ENCODE measurements around the gene LRRC27.
"Not testable (repeated sequence)": the region's sequence is repeated elsewhere in the genome, so short reads cannot be mapped to it uniquely, and the experiment has no call there.

LRRC27 gene

DNA sequence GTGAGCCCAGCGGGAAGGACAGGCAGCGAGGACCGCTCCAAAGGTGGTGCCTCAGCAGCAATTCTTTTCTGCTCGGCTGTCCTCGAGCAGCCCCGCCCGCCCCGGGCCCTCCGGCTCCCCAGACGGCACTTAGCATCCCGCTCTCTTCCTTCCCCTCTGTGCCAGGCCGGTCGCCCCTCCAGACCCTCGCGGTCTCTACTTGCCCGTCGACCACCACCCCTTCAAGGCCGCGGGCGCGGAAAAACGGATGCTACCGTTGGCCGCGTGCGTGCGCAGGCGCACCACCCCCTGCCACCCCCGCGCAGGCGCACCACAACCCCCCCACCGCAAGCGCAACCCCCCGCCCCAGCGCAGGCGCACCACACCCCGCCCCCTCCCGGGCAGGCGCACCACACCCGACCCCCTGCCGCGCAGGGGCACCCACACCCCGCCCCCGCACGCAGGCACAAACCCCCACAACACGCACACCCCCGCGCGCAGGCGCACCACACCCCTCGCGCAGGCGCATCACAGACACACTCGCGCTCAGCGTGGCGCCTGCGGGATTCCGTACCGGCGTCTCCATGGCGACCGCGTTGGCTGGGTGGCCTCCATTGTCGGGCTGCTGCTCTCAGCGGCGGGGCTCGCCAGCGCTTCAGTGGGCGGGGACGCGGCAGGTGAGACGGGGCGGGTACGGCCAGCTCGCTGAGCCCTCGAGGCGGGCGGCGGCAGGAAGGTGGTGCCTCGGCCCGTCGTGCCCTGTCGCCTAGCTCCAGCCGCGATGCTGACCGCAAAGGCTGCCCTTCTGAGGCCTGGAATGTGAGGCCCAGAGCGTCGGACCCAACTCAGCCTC, at the start of gene LRRC27:
Gene LRRC27 (plus strand): TSS at position 593 of the 832 bp plus-strand sequence. CDS start 1,332 bp downstream, outside the sequence.
- DNase-seq: peak; percentile 98

DNA sequence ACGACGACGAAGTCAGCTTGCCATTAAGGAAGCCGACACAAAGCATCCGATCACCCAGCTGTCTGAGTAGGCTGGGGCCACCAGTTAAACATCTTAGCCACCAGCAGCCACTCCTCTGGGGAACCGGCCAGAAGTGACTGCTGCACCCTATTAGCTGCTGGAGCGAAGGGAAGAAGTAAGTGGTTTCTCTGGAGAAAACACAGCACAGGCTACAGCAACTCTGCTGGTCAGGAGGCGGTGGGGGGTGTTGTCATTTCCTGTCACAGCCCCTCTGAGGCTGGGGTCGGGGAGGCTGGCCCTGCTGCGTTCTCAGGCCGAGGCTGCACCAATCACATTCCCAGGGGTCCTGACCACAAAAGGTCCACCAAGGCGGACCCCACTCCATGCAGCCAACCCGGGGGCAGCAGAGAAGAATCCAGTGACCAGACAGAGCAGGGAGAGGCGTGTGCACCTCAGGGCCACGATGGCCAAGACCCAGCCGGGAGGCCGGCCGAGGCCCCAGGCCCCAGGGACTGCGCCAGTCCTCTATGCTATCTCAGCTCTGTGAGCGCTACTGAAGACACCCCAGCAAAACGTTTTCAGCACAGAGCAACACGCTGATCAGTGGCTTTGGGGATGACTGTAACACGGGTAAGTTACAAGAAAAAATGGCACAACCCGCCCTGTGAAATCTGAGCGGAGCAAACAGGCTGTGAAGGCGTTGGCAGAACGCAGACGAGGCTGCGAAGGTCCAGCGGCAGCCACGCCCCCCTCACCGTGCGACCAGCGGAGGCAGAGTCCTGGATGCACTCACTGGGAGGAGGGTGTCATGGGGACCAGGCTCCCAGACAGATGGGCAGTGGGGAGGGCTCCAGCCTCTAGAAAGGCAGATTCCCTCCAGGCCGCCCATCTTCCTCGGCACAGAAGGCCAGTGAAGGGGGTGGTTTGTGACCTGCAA, 49.1 kb upstream of the LRRC27 start:
- DNase-seq: no peak

DNA sequence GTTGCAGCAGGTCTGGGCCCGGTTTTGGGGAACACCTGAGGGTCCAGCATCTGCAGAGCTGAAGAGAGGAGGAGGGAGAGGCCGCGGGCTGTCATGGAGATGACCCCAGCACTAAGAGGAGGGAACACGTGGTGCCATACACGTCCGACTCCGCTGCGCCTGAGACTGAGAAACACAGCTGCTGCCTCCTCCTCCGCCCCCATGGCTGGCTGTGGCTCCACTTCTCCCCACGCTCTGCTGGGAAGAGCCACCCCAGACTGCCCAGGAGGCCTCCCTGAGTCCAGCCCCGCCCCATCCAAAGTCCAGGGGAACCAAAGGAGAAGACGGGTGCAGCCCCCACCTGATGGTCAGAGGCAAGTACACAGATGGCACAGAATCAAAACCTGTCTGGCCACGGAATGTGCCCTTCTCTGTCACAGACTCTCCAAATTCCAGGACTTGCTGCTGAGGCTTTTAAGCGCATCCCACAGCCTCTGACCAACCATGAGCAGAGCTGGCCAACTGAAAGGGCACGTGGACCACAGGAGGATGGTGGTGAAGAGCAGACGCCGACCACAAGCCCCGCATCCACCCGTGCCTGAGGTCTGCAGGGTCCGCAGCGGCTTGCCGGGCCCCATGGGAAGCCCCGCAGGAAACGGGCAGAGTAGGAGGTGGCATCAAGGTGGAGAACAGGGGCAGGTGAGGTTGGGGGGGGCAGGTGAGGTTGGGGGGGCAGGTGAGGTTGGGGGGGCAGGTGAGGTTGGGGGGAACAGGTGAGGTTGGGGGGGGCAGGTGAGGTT, 48.2 kb upstream of the LRRC27 start:
- DNase-seq: no peak

DNA sequence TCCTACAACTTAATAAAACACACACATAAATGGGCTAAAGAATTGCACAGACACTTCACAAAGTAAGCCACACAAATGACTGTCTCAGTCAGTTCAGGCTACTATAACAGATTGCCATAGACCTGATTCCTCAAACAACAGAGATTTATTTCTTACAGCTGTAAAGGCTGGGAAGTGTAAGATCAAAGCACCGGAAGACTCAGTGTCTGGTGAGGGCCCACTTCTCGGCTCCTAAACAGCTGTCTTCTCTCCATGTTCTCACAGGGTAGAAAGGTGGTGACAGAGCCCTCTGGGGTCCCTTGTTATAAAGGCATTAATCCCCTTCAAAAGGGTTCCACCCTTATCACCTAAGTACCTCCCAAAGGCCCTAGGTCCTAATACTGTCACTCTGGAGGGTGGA, 42.6 kb upstream of the LRRC27 start:
- DNase-seq: no peak

DNA sequence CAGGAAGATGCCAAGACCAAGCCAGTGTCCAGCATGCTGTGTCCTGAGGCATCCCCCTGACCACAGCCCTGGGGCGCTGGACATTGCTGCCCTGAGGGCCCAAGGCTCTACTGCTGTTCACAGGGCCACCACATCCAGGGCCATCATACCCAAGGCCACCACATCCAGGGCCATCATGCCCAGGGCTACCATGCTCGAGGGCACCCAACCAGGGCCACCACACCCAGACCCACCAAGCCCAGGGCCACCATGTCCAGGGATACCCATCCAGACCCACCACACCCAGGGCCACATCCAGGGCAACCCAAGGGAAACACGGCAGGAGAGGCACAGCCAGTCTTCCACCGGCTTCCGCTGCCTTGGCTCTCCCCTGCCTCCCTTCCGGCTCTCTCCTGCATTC, 41.4 kb upstream of the LRRC27 start:
- no peak for DNase-seq

DNA sequence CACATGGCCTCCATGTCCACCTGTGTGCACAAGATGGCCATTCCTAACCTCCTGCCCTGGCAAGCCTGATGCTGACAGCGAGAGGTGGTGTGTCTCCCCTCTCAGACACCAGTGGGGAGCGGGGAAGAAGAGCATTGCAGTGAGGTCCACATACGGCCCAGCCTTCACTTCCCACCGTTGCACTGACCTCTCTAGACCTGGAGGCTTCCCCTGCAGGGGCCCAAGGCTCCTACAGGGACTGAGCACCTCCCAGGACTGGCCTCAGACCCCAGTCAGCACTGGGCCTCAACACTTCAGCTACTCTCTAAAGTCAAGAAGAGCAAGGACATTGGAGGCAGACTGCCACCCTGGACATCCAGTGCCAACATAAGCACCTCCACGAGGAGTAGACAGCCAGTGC, 40.2 kb upstream of the LRRC27 start:
- DNase-seq: no peak

DNA sequence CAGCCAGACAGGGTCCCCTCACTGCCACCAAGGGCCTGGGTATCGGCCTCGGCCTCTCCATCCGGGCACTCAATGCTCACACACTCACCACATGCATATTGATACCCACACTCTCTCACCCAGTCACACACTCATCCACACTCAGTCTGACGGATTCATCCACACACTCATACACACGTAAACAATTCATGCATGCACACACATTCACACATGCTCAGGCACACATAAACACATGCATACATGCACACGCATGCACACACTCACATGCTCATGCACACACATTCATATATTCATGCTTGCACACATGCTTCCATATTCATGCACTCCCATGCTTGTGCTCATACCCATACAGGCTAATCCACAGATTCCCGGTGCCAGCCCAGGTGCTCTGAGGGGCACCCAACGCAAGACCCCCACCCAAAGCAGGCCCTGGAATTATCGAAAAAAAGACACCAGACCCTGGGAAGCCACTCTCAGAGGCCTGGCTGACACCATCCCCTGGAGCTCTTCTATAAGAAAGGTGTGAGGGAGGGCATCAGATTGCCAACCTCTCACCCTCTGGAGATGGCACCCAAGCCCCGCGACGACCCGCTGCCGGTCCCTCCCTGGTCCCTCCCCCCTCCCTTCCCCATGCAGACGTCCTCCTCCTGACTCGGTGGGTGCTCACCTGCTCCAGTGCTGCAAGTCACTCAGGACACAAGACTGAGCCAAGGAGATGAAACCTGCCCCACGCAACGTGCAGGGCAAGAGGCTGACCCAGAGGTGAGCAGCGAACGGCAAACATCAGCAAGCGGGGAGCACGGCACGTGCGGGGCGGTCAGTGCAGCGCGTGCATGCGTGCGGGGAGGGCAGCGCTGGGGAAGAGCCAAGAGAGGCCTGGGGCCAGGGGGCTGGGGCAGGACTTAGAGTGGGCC, 39.4 kb upstream of the LRRC27 start:
- DNase-seq: no peak

DNA sequence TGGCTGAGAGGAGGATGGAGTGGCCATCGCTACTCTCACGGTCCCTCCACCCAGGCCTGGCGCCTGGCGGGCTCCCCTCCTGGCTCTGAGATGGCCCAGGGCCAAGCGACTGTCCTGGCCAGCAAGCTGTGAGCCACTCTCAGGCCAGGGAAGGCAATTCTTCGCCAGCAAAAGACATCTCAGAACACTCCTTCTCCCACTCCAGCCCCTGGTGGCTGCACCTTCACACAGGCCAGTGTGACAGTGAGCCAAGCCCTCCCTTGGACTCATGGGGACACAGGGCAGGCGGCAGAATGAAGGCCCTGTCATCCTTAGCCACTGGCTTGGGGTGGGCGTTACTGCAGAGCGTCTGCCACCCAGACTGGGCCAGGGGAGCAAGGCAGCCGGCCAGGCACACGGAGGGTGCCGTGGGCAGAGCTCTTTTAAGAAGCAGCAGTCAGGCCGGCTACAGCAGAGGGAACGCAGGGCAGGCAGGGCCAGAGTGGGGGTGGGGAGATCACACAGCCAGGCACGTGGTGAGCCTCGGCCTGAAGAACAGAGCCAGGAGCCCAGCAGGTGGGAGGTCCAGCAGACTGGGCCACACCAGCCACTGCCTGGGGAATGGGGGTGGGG, 38.7 kb upstream of the LRRC27 start:
- no peak for DNase-seq

DNA sequence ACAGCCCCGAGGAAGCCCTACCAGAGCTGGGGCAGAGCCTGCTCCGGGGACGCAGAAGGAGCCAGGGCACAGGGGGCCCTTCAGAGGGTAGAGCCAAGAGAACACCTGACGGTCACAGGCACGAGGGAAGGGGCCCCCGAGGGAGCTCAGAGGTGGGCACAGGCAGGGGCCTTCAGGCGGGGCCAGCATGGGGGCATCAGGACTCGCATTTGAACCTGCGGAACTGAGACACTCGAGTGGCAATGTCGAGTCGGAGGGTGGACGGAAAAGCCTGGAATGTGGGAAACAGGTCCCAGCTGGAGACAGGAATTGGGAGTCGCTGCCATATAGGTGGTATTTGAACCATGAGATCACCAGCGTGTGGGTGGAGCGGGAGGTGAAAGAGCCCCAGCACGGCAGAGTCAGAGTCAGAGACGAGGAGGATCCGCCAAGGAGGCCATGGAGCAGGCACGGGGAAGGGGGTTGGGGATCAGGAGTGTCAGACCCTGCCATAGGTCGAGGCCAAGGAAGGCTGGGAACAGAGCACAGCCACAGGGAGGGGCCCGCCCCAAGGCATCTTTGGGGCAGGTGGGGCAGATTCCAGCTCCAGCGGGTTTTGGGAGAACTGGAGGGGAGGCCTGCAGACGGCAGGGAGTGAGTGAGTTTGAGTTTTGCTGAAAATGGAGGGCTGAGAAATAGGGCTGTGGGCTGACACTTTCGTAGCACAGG, 38.0 kb upstream of the LRRC27 start:
- no peak for DNase-seq

DNA sequence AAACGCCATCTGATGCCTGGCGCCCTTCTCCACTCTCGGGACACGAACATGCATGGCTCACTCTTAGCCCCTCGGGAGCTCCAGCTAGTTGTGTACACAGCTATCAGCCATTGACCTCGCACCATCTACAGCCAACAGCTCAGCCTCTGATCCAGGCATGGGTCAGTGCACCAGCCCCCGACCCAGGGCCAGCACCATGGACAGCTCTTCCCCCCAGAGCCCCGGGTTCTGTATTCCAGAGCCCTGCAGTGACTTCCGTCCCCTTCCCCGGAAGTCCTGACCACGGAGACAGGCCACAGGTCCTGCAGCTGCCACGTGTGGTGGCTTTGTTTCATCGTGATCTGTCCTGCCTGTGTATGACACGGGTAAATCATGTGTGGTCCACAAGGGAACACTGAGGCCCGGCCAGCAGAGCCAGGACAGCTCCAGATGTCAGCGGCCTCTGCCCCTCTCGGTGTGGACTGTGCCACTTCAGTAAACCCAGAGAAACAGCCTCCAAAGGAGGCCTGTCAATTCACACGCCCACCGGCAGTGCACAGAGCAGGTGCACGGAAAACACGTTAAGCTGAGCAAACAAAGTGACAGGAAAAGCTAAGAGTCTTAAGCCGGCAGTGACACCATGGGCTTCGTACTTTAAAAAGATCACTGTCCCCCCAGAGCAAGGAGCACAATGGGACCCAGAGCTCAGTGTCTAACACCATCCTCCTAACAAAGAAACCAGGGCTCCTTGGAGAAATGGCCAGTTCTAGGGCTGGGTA, 37.3 kb upstream of the LRRC27 start:
- no peak for DNase-seq

DNA sequence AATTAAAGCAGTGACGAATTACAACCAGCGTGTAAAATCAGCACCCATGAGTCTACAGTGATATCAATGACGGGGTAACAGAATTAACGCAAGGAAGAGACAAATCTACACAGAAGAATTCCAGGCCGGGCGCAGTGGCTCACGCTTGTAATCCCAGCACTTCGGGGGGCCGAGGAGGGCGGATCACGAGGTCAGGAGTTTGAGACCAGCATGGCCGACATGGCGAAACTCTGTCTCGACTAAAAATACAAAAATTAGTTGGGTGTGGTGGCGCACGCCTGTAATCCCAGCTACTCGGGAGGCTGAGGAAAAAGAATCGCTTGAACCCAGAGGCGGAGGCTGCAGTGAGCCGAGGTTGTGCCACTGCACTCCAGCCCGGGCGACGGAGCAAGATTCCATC, 36.5 kb upstream of the LRRC27 start:
- not testable (repeated sequence) for DNase-seq

DNA sequence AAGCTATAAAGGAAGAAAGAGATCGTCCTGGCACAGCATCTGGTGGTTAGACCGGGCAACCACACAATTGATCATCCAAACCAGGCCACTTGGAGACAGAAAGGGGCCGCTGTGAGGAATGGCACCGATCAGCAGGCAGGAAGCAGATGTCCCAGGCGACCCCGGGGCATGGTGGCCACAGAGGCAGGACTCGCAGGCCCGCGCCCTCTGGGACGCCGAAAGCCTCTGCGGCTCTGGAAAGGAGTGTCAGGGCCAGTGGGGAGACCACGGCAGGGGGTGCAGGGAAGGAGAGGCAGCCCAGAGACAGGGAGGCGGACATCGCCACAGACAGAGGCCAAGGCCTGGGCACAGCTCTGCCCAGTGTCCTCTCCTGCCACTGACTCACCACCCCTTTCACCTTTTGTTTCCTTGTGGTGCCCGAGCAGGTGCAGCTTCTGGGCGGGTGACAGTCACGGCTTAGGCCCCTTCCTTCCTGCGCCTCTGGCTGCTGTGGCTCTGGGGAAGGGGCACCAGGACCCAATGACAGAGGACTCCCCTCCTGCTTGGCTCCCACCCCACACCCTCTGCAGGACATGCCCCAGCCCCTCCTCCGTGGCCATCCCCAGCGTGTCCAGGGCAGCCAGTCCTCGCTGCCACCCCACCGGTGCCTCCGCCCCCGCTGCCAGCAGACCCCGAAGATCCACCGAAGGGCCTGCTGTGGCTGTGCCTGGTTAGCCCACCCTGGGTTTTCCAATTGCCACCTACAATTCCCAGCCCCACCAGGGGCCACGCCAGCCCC, 35.1 kb upstream of the LRRC27 start:
- DNase-seq: no peak

DNA sequence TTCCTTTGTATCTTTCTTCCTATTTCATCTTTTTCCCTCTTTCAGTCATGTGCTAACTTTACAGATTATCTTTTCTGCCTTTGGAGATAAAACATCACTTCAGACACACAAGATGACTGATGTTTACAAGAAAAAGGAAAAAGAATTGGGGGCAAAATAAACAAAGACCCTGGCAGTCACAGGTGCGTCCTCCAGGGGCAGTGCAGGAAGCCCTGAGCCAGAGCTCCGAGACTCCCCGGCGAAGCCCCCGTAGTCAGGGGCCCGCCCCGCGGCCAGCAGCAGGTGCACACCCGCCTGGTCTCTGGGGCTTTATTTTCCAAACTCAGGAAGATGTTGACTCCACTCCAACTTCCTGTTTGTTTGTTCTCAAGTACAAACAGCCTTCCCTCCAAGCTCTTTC, 34.5 kb upstream of the LRRC27 start:
- DNase-seq: no peak

DNA sequence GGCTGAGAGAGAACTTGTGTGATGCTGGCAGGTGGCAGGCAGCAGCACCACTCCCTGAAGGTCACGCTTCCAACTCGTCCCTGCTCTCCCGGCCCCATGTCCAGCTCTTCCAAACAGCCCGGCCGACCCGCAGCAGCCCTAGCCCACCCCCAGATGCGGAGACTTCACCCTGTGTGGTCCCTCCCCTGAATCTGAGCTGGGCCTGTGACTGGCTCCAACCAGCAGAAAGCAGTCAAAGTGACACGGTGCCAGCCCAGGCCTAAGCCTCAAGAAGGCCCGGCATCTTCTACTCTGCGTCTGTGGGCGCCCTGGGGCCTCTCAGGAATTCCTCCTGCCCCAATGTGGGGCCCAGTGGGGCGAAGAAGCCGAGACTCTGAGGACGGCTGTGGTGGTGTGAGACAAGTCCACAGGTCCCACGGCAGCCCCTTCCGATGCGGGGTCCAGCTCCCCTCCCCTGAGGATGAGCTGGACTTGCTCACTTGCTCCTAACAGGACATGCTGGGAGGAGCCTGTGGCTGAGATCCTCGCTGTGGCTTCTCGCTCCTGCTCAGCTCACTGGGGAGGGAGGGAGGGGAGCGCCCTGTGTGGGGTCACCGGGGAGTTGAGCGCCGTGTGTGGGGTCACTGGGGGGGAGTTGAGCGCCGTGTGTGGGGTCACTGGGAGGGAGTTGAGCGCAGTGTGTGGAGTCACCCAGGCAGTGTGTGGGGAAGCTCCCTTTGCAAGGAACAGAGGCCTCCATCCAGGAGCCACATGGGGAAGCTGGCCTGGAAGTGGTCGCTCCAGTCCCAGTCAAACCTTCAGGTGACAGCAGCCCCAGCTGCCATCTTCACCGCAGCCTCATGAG, 33.7 kb upstream of the LRRC27 start:
- no peak for DNase-seq

DNA sequence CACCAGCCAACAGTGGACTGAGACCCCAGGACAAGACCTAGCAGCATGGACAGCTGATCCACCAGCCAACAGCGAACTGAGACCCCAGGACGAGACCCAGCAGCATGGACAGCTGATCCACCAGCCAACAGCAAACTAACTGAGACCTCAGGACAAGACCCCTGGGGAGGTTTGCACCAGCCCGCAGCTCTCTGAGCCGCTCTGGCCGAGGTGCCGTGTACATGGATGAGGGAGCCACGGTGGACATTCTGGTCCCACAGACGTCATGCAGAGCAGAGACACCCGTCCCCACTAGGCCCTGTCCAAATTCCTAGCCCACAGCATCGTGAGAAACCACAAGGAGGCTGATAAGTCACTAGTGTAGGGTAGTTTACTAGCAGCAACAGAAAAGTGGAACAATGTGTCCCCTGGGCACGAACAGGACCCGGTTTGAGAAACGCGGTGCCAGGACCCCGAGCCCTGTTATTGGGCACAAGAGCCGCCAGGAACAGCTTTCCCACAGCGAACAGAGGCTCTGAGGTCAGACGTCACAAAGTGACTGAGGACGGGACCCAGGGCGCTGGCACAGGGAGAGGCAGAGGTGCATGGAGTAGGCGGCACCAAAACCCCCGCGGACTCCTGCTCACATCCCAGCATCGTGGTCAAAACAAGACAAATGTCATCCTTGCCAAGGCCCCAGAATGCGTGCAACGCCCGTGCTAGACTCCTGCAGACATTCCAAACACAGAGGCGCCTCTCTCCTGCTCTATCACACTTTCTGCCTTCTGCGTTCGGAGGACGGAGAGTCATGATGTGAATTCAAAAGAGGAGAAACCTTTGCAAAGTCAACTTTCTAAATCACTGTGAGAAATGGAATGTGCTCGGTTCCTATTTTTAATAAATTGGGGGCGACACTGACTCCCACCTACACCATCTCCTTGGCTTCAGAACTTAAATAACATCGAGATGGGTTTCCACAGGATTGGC, 32.3 kb upstream of the LRRC27 start:
- DNase-seq: no peak

DNA sequence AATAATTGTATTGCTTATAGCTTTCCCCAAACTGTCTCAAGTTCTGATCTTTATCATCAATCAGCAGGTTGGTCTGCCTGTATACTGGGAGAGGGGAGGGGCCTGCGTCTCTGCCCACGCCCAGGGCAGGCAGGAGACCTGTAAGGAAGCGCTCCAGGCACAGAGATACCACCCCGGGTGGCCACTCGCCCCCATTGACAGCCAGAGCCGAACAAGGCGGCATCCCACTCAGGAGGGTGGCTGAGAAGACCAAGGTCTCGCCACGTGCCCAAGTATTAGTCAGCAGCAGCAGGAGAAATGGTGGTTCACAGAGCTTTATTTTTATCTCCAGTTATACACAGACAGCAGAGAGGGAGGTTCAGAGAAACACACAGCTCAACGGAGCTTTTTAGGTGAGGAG, 31.4 kb upstream of the LRRC27 start:
- DNase-seq: no peak
